Islet precursor cell (in vitro differentiated cells): Measurements from ENCODE around the gene FBXO48.

Experiments
- DNase-seq: peaks from one replicate; pipeline ENCODE4 v3.0.0-alpha.2; 2018

The FBXO48 gene

DNA sequence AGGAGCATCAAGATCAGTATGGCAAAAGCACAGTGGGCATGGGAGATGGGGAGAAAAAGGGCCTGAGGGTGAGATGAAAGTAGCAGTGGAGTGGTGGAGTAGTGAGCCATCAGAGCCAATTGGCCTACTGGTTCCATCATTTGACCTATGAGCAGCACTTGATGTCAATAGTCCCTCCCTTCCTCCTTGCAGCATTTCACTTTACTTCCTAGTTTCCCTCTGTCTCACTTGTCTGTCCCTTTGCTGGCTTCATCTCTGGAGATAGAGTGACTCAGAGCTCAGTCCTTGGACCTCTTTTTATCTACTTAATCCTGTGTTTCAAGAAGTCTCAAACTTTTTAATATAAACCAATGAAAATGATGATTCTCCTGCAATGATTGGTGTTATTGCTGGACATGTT, 32.1 kb downstream of the FBXO48 start:
- DNase-seq = no peak

DNA sequence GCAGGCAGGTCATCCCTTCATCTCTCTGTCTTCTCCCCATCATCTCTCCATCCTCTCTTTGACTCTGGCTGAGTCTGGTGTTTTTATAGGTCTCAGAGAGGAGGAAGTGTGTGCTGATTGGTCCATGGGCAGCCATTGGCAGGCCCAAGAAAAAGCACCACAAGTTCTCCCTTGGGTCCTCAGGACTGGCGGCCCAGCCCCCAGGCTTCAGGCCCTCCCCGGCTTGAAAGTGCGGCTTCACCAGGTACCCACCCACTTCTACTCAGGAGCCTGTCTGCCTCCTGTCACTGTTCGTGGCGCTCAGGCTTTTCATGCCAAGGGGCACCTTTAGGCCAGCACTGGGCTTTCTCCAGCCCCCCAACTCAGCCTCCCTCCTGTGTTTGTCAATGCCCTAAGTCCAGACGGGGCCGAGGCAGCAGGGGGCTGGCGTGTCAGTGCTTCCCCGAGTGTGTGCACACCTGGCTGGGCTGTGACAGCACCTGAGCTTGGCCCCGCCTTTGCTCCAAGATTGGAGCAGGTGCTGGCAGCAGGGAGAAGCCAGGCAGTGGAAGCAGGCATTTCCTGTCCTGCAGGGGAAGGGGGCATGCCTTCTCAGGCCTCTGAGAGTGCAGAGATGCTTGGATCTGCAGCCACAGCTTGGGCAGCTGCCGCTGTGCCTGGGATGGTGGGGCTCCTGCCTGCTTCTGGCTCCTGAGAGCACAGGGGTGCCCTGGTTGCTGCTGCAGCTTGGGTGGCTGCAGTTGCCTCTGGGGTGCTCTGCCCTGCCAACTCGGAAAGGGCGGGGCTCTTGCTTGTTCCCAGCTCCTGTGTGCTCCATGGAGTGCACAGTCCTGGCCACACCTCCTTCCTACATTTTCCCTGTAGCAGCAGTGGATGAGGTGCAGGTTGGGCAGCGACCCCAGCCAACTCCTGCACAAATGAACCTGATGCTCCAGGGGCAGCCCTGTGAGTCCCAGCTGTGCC, 34.1 kb downstream of the FBXO48 start:
- DNase-seq = no peak

DNA sequence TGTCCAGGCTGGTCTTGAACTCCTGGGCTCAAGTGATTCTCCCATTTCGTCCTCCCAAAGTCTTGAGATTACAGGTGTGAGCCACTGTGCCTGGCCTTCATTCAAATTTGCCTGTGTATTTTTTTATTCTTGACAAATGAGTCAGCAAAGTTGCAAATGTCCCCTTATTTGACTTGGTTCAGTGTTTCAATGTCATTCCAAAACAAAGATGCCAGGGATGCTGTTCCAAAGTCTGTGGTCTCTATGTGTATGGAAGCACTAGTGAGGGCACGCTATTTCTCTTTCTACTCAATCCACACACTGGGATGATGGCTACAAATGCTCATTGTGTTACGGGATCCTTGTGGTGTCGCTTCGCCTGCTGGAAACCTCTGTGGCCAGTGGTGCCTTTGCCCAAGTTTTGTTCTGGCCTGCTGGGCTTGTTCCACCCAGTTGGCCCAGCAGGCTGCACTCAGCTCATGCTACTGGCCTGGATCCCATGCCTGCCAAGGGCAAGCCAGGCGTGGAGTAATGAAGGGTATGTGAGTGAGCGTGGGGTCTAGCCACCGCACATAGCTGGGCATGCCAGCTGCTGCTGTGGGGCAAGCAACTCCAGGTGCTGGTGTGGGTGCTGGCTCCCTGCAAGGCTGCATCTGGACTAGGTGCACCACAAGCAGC, 35.6 kb downstream of the FBXO48 start:
- DNase-seq = no peak

DNA sequence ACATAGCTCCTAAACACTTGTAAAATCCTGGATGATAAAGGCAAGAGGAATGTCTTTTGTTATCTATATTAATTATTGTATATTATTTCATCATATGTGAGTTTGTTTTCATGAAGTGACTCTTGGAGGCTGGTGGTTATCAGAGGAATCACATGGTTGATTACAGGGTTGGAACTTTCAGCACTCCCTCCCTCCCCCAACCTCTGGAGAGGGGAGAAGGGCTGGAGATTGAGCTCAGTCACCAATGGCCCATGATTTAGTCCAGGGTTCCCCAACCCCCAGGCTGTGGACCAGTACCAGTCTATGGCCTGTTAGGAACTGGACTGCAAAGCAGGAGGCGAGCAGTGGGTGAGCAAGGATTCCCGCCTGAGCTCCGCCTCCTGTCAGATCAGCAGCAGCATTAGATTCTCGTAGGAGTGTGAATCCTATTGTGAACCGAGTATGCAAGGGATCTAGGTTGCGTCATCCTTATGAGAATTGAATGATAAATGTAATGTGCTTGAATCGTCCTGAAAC, 37.7 kb downstream of the FBXO48 start:
- DNase-seq = no peak

DNA sequence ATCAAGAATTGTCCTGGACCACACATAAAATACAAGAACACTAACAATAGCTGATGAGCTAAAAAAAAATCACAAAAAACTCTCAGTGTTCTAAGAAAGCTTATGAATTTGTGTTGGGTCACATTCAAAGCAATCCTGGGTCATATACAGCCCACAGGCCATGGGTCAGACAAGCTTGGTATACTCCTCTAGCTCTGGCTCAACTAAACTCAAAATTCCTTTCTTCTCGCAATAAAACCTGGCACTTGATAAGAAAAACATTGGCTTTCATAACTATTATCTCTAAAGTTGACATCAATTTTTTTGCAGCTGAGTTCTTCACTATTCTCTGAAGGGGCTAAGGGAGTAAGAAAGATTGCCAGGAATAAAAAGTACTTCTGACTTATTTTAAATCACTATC, 38.3 kb downstream of the FBXO48 start:
- DNase-seq = no peak

DNA sequence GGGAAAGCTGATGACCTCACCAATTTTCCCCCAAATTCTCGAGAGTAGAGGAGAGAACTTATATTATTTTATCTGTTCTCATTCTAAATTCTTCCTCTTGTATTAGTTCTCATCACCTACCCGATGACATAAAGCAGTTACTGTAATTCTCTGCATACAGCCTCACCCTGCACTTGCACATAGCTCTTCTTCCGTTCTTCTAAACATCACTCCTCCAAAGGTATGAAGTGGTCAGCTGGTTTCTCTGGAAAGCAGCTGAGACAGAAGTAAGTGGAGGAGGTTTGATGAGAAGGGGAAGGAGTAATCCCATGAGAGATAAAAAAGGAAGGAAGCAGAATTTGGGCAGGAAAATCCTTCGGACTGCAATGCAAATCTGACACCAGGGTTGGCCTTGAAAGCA, 39.0 kb downstream of the FBXO48 start:
- DNase-seq = no peak

DNA sequence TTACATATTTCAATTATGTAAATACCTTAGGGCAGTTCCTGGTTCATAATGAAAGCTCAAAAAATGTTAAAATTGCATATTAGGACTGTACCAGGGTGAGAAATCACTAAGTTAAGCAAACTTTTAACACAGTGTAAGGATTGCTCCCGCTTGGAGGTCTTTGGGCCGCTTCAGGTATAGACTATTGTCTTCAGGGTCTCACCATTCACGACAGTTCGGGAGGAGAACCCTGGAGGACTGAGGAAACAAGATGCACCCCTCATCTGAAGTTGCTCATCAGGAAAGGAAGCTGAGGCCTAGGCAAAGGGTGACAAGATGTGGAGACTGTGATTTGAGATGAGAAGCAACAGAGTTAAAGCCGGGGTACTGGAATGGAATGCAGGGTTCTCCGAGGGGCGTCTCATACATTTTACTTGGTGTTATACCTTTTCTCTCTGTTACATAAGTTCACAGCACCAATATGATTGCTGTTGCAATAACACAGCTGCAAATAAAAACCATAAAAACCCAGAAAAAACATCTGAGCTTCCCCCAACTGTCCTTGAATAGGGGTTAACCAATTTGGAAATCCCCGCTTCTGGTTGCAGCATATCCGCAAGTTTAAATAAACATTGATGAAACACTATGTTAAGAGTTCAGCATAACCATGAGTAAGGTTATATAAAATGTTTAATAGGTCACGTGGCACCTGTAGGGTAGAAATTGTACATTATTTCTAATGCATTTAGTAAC, 40.1 kb downstream of the FBXO48 start:
- DNase-seq = no peak

DNA sequence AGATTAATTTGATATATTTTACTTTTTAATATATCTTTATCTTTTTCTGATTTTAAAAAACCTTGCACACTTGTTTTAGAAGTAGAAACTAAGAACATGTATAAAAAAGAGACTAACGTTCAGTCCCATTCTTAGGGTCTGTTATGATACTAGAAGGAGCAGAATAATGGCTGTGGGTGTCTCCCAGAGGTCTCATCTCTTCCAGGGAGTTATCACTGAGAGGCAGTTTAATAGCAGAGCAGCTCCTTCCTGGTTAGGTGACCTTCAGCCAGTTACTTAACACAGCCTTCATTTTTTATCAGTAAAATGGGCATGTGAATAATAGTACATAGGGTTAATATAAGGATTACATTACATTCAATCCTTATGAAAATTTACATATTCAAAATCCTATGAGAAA, 40.6 kb downstream of the FBXO48 start:
- no peak for DNase-seq

DNA sequence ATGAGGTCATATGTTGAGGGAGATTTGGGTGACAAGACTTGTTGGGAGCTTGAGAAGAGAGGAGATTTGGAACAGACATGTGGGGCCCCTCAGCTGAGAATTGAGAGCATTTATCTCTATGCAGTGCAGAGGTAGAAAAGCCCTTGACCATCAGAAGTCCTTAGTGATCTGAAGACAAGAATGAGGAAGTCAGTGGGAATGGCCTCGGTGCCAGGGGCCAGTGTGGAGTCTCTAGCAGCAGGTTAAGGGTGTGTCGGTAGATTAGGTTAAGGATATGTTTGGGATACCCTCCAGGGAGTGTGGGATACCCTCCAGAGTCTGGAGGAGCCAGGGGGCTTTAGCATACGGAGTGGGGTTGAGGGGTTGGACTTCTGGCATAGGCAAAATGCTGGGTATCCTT, 41.6 kb downstream of the FBXO48 start:
- DNase-seq = no peak

DNA sequence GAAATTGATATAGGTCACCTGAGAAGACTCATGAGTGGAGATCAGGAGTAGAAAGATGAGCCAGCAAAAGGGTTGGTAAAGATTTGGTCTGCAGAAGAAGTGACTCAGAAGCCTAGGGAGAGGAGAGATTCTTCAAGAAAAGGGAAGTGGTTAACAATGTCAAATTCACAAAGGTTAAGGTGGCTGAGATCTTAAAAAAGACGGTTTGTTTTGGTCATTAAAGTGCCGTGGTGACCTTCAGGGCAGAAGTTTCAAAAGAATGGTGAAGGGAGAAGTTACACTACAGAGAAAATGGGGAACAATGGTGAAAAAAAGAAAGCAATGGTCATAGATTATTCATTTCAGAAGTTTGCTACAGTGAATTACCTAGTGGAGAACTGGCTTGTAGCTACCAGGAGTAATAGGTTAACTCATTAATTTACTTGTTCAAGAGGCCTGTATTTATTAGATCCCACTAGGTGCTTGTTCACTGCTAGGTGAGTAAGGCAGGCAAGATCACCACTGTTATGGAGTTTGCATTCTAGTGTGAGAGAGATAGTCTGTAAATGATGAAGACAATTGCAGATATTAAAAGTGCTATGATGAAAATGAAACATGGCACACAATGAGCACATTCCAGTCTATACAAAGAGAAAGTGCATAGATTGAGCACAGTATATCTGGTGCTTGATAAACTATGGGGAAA, 43.0 kb downstream of the FBXO48 start:
- no peak for DNase-seq

DNA sequence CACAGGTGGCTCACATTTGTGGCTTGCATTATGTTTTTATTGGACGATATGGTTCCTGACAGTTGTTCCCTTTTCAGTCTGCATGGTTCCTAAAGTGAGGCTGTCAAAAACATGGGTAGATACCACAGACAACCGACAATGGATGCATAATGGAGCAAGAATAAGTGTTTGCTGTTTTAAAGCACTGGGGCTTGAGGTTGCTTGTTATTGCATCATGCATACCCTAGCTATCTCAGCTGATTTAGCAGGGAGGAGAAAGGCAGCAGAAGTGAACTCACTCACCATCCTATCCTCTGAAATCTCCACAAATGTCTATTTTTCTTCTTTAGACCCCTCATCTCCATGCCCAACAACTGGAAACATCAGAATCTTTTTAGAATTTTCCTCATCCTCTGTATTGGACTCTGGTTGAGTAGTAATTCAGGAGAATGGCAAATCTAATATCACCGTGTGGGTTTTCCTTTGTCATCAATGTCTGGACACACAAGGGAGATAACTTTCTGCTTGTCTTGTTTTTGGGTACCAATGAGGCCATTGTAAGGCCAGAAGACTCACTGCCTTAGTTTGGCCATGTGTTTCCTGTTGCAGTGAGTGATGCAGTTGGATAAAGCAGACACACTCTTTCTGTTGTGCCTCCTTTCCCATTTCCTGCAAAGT, 46.7 kb downstream of the FBXO48 start:
- no peak for DNase-seq

DNA sequence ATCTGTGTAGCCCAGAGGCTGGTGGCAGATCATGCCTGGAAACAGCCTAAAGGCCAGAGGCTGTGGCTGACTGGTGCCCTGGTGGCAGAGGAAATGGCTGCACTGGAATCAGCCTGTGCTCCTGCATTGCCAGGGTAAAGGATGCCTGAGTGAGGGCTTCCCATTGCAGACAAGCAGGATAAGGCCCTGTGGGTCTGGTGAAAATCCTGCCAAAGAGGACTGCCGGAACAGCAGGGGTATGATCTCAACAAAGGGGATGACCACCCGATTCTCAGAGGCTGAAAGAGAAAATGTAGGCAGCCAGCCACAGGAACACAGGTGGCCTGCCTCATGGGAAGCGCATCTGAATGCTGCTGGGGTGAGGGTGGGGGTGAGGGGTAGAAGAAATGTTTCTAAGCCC, 48.2 kb downstream of the FBXO48 start:
- peak; percentile 56 for DNase-seq

DNA sequence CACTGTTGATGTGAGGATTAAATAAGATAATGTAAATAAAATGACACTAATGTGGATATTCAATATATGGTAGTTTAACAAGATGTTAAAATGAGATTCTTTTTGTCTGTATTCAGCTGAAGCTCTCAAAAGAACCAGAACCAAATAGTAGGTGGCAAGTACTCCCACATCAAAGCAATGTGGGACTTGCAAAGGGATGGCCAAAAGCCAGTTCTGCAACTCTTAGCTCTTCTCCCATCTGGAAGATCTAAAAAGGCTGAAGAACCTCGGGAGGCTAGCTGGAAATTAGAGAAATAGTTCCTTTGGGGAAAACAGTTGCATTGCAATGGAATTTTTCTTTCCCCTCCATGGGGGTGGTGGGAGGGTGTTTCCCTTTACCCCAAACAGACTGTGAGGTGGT, 48.7 kb downstream of the FBXO48 start:
- DNase-seq = no peak

DNA sequence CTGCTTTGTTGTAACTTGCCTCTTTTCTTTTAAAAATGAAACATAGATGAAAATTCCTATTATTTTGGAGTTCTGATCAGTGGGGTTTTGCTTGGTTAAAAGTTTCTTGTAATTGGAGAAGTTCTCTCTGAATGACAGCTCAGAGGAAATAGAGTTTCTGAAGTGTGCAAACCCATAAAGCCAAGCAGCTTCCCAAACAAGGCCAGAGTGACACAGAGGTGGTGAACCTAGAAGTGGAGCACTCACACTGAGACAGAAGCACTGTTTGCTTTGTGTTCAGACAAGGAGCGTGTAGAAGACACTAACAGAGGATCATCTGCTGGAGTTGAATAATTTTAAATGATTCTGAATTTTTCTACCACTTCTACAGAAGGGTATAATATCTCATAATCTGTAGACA, 49.2 kb downstream of the FBXO48 start:
- no peak for DNase-seq

DNA sequence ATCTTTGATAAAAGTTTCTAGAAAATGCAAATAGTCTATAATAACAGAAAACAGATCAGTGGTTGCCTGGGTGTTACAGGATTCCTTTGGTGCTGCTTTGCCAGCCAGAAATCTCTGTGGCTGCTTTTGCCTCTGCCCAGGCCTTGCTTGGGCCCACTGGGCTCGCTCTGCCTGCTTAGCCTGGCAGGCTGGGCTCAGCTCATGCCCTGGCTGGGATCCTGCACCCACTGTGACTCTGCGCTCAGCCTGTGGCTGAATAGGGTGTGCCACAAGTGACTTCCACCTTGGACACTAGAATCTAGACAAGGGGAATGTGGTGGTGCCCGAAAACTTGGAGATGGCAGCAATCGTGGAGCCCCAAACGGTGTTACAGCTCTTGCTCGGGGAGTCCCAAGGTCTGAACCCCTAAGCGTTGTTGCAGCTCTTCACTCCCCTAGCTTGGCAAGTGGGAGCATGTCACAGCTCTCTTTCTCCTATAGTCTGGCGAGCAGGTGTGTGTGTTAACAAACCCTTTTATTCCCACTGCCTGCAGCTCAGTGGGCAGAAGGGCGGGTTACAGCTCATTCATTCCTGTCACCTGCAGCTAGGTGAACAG, 50.9 kb downstream of the FBXO48 start:
- DNase-seq = no peak

DNA sequence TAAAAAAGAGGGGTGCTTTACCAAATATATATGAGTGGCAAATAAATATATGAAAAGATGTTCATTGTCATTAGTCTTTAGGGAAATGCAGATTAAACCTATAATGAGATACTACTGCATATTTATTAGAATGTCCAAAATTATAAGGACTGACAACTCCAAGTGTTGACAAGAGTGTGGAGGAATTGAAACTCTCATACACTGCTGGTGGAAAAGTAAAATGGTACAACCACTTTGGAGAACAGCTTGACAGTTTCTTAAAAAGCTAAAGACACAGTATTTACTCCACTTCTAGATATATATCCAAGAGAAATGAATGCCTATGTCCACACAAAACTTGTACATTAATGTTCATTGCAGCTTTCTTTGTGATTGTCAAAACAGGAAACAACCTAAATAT, 51.6 kb downstream of the FBXO48 start:
- DNase-seq = no peak

DNA sequence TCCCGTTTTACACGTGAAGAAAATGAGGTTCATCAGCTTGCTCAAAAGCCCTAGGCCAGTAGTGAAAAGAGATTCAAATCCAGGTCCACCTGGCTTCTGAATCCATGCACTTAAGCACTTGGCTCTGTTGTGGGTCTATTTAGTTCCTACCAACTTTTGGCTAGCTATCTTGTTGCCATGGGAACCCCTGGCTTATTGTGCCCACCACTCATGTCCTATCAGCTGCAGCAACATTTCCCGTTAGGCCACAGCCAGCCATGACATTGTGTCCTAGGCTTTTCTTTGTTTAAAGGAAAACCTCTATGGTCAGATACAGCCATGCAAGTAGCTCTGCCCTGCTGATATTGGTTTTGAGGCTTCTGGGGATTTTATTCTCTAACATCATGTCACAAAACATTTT, 52.2 kb downstream of the FBXO48 start:
- no peak for DNase-seq

DNA sequence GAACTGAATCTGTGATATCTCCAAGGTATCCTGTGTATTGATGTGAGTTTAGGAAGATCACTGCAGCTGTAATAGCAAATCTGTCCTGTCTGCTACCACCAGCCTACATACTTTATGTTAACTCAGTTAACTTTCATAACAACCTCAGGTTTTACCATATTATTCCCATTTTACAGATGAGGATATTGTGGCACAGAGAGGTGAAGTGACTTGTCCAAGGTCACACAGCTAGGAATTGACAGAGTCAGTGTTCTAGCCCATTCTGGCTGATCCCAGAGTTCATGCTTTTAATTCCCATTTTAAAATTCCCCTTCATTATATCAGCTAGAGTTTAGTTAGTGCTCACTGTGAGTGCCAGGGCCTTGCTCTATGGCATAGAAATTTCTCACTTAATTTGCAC, 52.6 kb downstream of the FBXO48 start:
- DNase-seq = no peak

DNA sequence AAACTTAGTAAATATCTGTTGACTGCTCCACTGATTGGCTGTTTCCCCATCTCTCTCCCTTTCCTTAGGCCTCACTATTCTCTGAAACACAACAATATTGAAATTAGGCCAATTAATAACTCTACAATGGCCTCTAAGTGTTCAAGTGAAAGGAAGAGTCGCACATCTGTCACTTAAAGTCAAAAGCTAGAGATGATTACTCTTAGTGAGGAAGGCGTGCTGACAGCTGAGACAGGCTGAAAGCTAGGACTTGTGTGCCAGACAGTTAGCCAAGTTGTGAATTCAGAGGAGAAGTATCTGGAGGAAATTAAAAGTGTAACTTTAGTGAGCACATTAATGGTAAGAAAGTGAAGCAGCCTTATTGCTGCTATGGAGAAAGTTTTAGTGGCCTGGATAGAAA, 53.6 kb downstream of the FBXO48 start:
- no peak for DNase-seq

DNA sequence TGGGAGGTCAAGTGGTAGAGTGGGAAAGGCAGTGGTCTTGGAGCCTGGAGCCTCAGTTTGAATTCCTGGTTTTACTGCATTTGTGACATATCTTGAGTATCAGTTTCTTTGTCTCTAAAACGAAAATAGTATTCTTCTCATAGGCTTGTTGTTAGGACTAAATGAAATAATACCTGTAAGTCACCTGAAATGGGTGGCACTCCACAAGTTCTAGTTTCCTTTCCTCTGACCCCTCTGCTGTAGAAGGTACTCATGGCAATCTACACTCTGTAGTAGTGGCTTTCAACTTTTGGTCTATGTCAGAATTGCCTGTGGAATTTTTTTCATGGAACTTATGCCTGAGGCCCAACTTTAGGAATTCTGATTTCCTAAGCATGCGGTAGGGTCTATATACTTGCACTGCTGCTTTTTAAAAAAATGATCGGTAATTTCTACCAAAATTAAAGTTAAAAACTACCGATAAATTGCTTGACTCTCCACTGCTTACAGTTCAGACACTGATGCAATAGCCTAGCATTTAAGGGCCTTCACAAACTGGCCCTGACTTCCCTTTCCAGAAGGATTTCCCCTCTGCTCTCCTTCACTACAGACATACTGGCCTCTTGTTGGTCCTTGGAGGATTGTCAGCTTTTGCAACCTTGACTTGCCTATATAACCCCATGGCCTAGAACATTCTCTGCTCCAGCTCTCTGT, 54.8 kb downstream of the FBXO48 start:
- DNase-seq = no peak

DNA sequence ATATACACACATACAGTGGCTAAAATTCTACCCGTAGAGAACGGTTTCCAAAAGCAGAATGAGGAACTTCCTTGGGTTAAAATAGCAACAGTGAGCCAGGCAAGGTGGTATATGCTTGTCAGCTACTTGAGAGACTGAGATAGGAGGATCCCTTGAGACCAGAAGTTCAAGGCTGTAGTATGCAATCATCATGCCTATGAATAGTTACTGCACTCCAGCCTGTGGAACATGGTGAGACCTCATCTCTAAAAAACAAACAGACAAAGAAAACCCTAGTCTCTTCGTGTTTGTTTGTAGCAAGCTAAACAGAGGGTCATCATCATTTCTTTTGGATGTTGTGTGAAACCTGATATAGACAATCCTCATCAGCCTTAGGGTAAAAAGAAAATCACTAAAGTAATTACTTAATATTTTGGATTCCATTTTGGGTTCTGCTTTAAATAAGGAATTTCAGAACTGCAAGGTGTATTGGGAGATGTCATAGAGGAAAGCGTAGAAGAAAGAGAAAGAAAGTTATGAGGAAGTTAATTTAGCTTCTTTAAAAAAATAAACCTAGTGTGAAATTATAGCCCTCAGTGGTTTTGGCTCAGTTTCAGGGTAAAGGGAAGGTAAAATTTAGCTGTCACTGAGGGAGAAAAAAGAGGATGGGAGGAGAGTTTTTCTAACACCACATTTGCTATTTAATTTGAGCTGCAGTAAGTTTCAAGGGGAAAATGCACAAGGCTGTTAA, 55.5 kb downstream of the FBXO48 start:
- no peak for DNase-seq
